Measurements from ENCODE around the gene ADGRG1. TPM values are rescaled to one million over a fixed set of nuclear protein-coding genes. Genes with fewer than 3 reads are reported as not detected.

The ADGRG1 gene
- 2.2 and 5.9 TPM in 2 replicates for total RNA-seq

DNA sequence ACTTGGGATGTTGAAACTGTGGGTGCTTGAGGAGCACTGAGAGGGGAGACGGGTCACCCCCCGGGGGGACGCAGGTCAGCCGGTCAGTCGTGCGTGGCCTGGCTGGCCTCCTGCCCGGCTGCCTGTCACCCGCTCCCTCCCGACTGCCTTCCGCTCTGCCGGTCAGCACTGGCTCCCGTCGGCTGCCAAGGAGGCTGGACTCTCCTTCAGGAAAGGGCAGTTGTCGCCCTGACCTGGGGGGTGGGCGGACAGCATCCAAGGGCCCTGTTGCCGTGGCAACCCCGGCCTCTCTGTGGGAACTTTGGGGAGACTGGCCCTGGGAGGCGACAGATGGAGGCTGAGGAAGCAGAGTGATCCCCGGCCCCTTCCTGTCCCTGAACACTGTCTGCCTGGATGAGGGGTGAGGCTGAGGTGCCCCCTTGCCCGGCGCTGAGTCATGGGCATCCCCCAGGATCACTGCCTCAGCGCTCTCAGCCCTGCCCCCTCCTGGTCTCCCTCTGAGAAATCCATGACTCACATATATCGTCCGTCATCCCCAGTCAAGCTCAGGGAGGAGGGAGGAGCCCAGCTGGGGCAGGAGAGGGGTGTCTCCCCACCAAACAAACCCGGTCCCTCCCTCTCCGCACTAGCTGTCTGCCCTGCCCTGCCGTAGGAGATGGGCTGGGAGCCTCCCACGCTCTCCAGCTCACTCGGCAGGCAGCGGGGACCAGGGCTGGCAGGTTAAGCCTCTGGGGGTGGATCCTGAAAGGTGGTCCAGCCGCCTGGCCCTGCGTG lies at the start of gene ADGRG1:
ADGRG1 (plus strand) TSS at position 623 of the 774 bp plus-strand sequence. CDS start 21,658 bp downstream, outside the sequence.

GRCh38 chr16:57668263-57668571 lies 39.8 kb downstream of the ADGRG1 start, which contains the start of gene ADGRG3:
ADGRG3 (plus strand) TSS chr16:57668306; CDS start chr16:57668348, 42 bp downstream.

DNA sequence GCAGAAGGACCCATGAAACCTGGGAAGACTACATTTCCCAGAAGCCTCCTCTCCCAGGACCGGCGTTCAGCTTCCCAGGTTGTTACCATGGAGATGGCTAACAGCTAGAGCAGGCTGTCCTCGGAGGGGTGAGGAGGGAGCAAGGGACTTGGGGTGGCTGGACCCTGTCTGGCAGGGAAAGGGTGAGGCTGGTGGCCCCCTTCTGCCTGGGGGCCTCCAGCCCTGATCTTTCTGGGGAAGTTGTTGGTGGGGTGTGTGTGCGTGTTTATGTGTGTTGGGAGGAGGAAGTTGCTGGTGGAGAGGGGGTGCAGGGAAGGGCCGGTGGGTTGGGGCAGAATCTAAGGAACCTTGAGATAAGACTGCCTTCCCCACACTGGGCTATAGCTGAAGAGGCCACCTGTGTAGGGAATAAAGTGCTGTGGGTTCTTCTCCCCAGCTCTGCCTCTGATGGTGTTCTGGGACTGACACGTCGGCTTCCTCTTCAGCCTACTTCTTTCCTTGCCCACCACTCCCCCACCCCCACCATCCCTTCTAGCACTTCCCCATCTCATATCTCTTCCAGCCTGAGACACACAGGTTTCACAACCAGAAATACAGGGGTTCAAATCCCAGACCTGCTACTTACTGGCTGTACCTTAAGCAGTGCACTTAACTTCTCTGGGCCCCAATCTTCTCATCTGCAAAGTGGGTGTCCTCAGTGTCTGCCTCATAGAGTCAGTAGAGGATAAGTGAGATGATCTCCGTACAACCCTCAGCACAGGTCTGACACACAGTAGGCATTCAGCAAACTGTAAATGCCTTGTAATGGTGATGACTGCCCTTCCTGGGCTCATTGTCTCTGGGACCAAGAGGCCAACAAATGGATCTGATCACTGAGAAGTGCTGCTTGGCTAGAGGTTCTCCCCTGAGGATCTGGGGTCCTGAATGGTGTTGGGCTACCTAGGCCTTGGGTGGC lies 66.6 kb downstream of the ADGRG1 start, which contains the start of gene DRC7:
DRC7 (plus strand) TSS at position 82 of the 955 bp plus-strand sequence. CDS start 3,144 bp downstream, outside the sequence.

Other genes with a start within 250 kb of the ADGRG1 start
- not detected in 2 replicates for gene CCL17, start 223.9 kb upstream of the ADGRG1 start, total RNA-seq
- 34.0 and 36.6 TPM in 2 replicates for gene CIAPIN1, start 181.2 kb upstream of the ADGRG1 start, total RNA-seq
- gene COQ9, start 181.2 kb upstream of the ADGRG1 start, total RNA-seq = 37.6 and 47.4 TPM in 2 replicates
- gene POLR2C, start 166.0 kb upstream of the ADGRG1 start, total RNA-seq = 104 and 111 TPM in 2 replicates
- 48.0 and 50.5 TPM in 2 replicates for gene DOK4, start 142.1 kb upstream of the ADGRG1 start, total RNA-seq
- 16.3 and 19.3 TPM in 2 replicates for gene CCDC102A, start 92.1 kb upstream of the ADGRG1 start, total RNA-seq
- not detected in 2 replicates for gene ADGRG5, start 86.0 kb upstream of the ADGRG1 start, total RNA-seq
- gene ADGRG3, start 39.7 kb downstream of the ADGRG1 start, total RNA-seq = not detected in 2 replicates
- gene DRC7, start 66.2 kb downstream of the ADGRG1 start, total RNA-seq = 0.07 and 0.13 TPM in 2 replicates
- gene KATNB1, start 107.1 kb downstream of the ADGRG1 start, total RNA-seq = 24.4 and 33.0 TPM in 2 replicates
- 41.1 and 93.1 TPM in 2 replicates for gene KIFC3, start 173.9 kb downstream of the ADGRG1 start, total RNA-seq